Caco-2 (cell line): ENCODE results near the gene KLHDC7A. TPM values are rescaled to one million over a fixed set of nuclear protein-coding genes. Genes with fewer than 3 reads are reported as not detected.

Source experiments
- BruUV-seq: library from RNA; stranded (reverse); fragments of 400-500 nt; replicated peaks from 2 replicates; lab custom pipeline; 2021; lab: Mats Ljungman, UMichigan
- CTCF ChIA-PET: fragments of 300-600 bp; sonication (Branson Sonifier 250); formaldehyde crosslinking; loops from one replicate; lab custom pipeline; 2022; ENCODE audit warnings: antibody characterized with exemption; lab: Charles Lee
- POLR2A ChIA-PET: fragments of 300-600 bp; sonication (Branson Sonifier 250); formaldehyde crosslinking; loops from one replicate; lab custom pipeline; 2022; ENCODE audit warnings: antibody characterized with exemption; lab: Charles Lee
- DNase-seq, 2 experiments: peaks; one replicate each; pipeline versions ENCODE4 v3.0.0 to v3.0.0-alpha.2; 2020 to 2022
- H3K27me3 ChIP-seq: replicated peaks from 2 replicates; pipeline ENCODE4 v1.6.0; 2011; ENCODE audit warnings: low read length; ENCODE audit not compliant: control insufficient read depth, insufficient read depth
- H3K36me3 ChIP-seq: 2 replicates; pipeline ENCODE4 v1.5.1; 2011; ENCODE audit warnings: low read length; ENCODE audit not compliant: control insufficient read depth, insufficient read depth
- H3K4me1 ChIP-seq: fragments of 250-450 bp; sonication (Bioruptor Pico); 2 replicates; pipeline ENCODE4 v1.5.1; 2020; ENCODE audit warnings: mild to moderate bottlenecking
- H3K4me3 ChIP-seq: 2 replicates; pipeline ENCODE4 v1.5.1; 2011; ENCODE audit warnings: low read depth, mild to moderate bottlenecking, control low read depth, low read length
- H3K9me3 ChIP-seq: fragments of 250-450 bp; sonication (Bioruptor Pico); 2 replicates; pipeline ENCODE4 v1.5.1; 2020; ENCODE audit warnings: mild to moderate bottlenecking, moderate library complexity
- H3K27ac Mint-ChIP-seq: one replicate; pipeline ENCODE4 v1.8.0; 2022; ENCODE audit warnings: mixed read lengths; ENCODE audit not compliant: unreplicated experiment
- H3K27me3 Mint-ChIP-seq: one replicate; pipeline ENCODE4 v1.8.0; 2022; ENCODE audit warnings: mixed read lengths; ENCODE audit not compliant: insufficient read depth, unreplicated experiment
- H3K36me3 Mint-ChIP-seq: one replicate; pipeline ENCODE4 v1.8.0; 2022; ENCODE audit warnings: mild to moderate bottlenecking, mixed read lengths; ENCODE audit not compliant: insufficient read depth, unreplicated experiment
- H3K4me1 Mint-ChIP-seq: one replicate; pipeline ENCODE4 v1.8.0; 2022; ENCODE audit warnings: low read depth, mixed read lengths; ENCODE audit not compliant: unreplicated experiment
- H3K4me3 Mint-ChIP-seq: one replicate; pipeline ENCODE4 v1.8.0; 2022; ENCODE audit warnings: mild to moderate bottlenecking, moderate library complexity, mixed read lengths; ENCODE audit not compliant: unreplicated experiment
- H3K9me3 Mint-ChIP-seq: one replicate; pipeline ENCODE4 v1.8.0; 2022; ENCODE audit warnings: mixed read lengths; ENCODE audit not compliant: unreplicated experiment
- intact Hi-C: fragments of 100-400 bp; cut with micrococcal nuclease; formaldehyde crosslinking; loops from one replicate; pipeline ENCODE4 v1.10.0; 2022; ENCODE audit not compliant: unreplicated experiment
- total RNA-seq: library from RNA; stranded (reverse); gene quantifications from 2 replicates; pipeline ENCODE4 v1.2.3, GENCODE V29; 2022
- TF ChIP-seq, protein P1 (sequence below), 2 experiments: fragments of 200-600 bp in 1 of 2; IDR thresholded peaks; 1 replicate in 1 of 2; 2 replicates in 1 of 2; pipeline versions ENCODE4 v1.5.1 to v1.8.0; 2011 to 2022; ENCODE audit warnings: antibody characterized with exemption in 1 of 2, control low read depth in 1 of 2, inconsistent platforms in 1 of 2, low read depth in 1 of 2, low read length in 1 of 2, mild to moderate bottlenecking in 1 of 2, moderate library complexity in 1 of 2; ENCODE audit not compliant: insufficient read depth in 1 of 2, severe bottlenecking in 1 of 2, unreplicated experiment in 1 of 2

The KLHDC7A gene
- total RNA-seq, 1 experiment from 2014 or later = 6.1 TPM

DNA sequence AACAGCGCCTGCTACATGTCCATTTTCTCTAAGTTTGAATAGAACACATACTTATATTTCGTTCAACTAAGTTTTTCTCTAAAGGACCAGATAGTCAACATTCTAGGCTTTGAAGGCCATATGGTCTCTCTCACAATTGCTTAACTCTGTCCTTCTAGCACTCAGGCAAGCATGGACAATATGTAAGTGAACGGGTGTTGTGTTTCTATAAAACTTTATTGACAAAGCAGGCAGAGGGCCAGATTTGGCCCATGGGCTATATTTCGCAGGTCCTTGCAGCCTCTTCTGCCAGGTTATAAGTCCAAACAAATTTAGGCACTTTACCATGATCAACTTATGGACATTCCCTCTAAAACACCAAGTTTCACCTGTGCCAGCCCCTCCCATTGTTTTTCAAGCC, 21.1 kb downstream of the KLHDC7A start:
- Mint-ChIP-seq H3K4me1 (no peaks in the 10 kb centered on the region), H3K27me3 (peaks cover 10% of the 10 kb centered on the region), H3K9me3 (no peaks in the 10 kb centered on the region), H3K4me3 (no peak overlapping the region), H3K36me3 (no peaks in the 10 kb centered on the region), H3K27ac (no peak overlapping the region)
- Histone ChIP-seq H3K27me3 (no peaks in the 10 kb centered on the region), H3K4me3 (no peak overlapping the region), H3K9me3 (no peaks in the 10 kb centered on the region), H3K36me3 (no peaks in the 10 kb centered on the region), H3K4me1 (no peaks in the 10 kb centered on the region)
- ChIA-PET CTCF (no interaction called here), POLR2A (no interaction called here)
- BruUV-seq = no TSS peak
- DNase-seq = no peak
- TF ChIP-seq, protein P1, sequence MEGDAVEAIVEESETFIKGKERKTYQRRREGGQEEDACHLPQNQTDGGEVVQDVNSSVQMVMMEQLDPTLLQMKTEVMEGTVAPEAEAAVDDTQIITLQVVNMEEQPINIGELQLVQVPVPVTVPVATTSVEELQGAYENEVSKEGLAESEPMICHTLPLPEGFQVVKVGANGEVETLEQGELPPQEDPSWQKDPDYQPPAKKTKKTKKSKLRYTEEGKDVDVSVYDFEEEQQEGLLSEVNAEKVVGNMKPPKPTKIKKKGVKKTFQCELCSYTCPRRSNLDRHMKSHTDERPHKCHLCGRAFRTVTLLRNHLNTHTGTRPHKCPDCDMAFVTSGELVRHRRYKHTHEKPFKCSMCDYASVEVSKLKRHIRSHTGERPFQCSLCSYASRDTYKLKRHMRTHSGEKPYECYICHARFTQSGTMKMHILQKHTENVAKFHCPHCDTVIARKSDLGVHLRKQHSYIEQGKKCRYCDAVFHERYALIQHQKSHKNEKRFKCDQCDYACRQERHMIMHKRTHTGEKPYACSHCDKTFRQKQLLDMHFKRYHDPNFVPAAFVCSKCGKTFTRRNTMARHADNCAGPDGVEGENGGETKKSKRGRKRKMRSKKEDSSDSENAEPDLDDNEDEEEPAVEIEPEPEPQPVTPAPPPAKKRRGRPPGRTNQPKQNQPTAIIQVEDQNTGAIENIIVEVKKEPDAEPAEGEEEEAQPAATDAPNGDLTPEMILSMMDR (IDR thresholded peaks at IDR 0.05; ENCODE audit: insufficient read depth in 1 of 2, low read depth in 1 of 2, low read length in 1 of 2, severe bottlenecking in 1 of 2, unreplicated experiment in 1 of 2) = no peak
- intact Hi-C loops = no loop called here

DNA sequence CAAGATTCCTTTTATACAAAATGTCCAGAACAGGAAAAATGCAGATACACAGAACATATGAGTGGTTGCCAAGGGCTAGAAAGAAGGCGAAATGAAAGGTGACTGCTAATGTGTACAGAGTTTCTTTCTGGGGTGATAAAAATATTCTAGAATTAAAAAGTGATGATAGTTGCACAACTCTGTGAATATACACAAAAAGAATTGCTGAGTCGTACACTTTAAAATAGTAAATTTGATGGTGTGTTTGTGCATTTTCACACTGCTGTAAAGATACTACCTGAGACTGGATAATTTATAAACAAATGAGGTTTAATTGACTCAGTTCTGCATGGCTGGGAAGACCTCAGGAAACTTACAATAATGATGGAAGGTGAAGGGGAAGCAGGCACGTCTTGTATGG, 23.9 kb downstream of the KLHDC7A start:
- Mint-ChIP-seq H3K36me3 (no peaks in the 10 kb centered on the region), H3K4me1 (no peaks in the 10 kb centered on the region), H3K9me3 (no peaks in the 10 kb centered on the region), H3K27ac (no peak overlapping the region), H3K4me3 (no peak overlapping the region), H3K27me3 (peaks cover 4% of the 10 kb centered on the region)
- Histone ChIP-seq H3K27me3 (no peaks in the 10 kb centered on the region), H3K4me3 (no peak overlapping the region), H3K9me3 (no peaks in the 10 kb centered on the region), H3K36me3 (no peaks in the 10 kb centered on the region), H3K4me1 (no peaks in the 10 kb centered on the region)
- intact Hi-C loops = no loop called here
- BruUV-seq = no TSS peak
- TF ChIP-seq, protein P1 (IDR thresholded peaks at IDR 0.05; ENCODE audit: insufficient read depth in 1 of 2, low read depth in 1 of 2, low read length in 1 of 2, severe bottlenecking in 1 of 2, unreplicated experiment in 1 of 2) = no peak
- ChIA-PET POLR2A (no interaction called here), CTCF (no interaction called here)
- DNase-seq = no peak

DNA sequence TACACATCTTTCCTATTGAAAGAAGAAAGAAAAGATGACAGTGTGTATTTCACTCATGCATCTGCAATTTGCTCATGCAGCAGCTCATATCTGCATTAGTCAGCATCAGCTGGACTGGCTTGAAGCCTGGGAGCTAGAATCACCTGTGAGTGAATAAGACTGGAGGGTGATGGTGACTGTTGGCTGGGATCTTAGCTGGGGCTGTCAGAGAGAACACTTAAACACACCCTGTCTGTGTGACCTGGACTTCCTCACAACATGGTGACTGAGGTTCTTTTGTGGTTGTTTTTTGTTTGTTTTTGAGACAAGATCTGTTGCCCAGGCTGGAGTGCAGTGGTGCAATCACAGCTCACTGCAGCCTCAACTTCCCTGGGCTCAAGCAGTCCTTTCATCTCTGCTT, 24.9 kb downstream of the KLHDC7A start:
- Mint-ChIP-seq H3K27me3 (no peaks in the 10 kb centered on the region), H3K27ac (no peak overlapping the region), H3K36me3 (no peaks in the 10 kb centered on the region), H3K9me3 (no peaks in the 10 kb centered on the region), H3K4me3 (no peak overlapping the region), H3K4me1 (no peaks in the 10 kb centered on the region)
- H3K9me3 ChIP-seq = no peaks in the 10 kb centered on the region
- BruUV-seq = no TSS peak
- POLR2A ChIA-PET = no interaction called here
- CTCF ChIA-PET = no interaction called here
- no peak for DNase-seq
- intact Hi-C loops = no loop called here
- no peaks in the 10 kb centered on the region for H3K36me3 ChIP-seq
- TF ChIP-seq, protein P1 (IDR thresholded peaks at IDR 0.05; ENCODE audit: insufficient read depth in 1 of 2, low read depth in 1 of 2, low read length in 1 of 2, severe bottlenecking in 1 of 2, unreplicated experiment in 1 of 2) = no peak
- H3K4me1 ChIP-seq = no peaks in the 10 kb centered on the region
- H3K4me3 ChIP-seq = no peak overlapping the region
- no peaks in the 10 kb centered on the region for H3K27me3 ChIP-seq
